GM06990 (cell line): Measurements from ENCODE around the gene CBX5.
A peak's percentile ranks its signal among the peaks of the same experiment; 100 is the strongest.

ENCODE experiments used
- DNase-seq: peaks from one replicate; pipeline ENCODE4 v3.0.0-alpha.2; 2011; ENCODE audit not compliant: insufficient read length; ENCODE audit errors: extremely low read depth
- H3K27me3 ChIP-seq: replicated peaks from 2 replicates; pipeline ENCODE4 v1.6.0; 2011; ENCODE audit warnings: low read length; ENCODE audit not compliant: control insufficient read depth, insufficient read depth
- H3K36me3 ChIP-seq: 2 replicates; pipeline ENCODE4 v1.5.1; 2011; ENCODE audit warnings: low read length; ENCODE audit not compliant: control insufficient read depth, insufficient read depth
- H3K4me3 ChIP-seq: replicated peaks from 2 replicates; pipeline ENCODE4 v1.5.1; 2011; ENCODE audit warnings: low read depth, mild to moderate bottlenecking, control low read depth, low read length
- TF ChIP-seq, protein P1 (sequence below): IDR thresholded peaks from 2 replicates; pipeline ENCODE4 v1.5.1; 2011; ENCODE audit warnings: low read length, control low read depth, mild to moderate bottlenecking, inconsistent platforms; ENCODE audit not compliant: insufficient read depth, poor library complexity, severe bottlenecking

CBX5 gene

DNA sequence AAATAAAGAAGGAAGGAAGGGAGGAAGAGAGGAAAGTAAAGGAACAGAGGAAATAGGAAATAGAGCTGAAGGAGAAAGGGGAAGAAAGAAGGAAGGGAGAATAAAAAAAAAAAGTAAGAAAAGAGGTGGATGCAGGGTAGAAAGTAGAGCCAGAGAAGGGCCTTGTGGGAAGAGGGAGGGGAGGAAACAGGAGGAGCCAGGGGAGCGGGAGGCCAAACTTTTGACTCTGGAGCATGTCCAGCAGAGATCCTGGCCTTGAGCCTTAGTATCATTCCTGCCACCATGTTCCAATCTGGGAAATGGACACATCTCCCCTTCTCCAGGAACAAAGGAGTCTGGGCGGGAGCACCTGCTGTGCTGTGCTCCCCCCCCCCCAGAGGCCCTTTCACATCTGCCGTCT, 80.0 kb downstream of the CBX5 start:
- Histone ChIP-seq H3K36me3 (no peaks in the 10 kb centered on the region), H3K27me3 (no peaks in the 10 kb centered on the region), H3K4me3 (no peak overlapping the region)
- DNase-seq: no peak
- TF ChIP-seq, protein P1, sequence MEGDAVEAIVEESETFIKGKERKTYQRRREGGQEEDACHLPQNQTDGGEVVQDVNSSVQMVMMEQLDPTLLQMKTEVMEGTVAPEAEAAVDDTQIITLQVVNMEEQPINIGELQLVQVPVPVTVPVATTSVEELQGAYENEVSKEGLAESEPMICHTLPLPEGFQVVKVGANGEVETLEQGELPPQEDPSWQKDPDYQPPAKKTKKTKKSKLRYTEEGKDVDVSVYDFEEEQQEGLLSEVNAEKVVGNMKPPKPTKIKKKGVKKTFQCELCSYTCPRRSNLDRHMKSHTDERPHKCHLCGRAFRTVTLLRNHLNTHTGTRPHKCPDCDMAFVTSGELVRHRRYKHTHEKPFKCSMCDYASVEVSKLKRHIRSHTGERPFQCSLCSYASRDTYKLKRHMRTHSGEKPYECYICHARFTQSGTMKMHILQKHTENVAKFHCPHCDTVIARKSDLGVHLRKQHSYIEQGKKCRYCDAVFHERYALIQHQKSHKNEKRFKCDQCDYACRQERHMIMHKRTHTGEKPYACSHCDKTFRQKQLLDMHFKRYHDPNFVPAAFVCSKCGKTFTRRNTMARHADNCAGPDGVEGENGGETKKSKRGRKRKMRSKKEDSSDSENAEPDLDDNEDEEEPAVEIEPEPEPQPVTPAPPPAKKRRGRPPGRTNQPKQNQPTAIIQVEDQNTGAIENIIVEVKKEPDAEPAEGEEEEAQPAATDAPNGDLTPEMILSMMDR: no peak

DNA sequence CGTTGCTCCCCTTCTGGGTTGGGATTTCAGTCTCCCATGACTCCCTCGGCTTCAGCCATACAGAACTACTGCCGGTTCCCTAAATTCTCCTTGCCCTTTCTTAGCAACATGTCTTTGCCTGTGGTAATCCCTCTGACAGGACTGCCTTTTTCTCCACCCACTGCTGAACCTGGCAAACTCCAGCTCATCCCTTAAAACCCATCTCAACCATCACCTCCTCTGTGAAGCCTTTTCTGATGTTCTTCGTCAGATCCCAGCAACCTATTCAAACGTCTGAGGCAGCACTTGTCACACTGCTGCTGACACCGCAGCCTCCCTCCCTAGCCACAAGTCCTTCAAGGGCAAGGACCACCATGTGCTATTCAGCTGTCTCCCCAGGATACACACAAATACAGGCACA, 80.9 kb downstream of the CBX5 start:
- Histone ChIP-seq H3K4me3 (no peak overlapping the region), H3K36me3 (no peaks in the 10 kb centered on the region), H3K27me3 (no peaks in the 10 kb centered on the region)
- DNase-seq: no peak
- TF ChIP-seq, protein P1: no peak

DNA sequence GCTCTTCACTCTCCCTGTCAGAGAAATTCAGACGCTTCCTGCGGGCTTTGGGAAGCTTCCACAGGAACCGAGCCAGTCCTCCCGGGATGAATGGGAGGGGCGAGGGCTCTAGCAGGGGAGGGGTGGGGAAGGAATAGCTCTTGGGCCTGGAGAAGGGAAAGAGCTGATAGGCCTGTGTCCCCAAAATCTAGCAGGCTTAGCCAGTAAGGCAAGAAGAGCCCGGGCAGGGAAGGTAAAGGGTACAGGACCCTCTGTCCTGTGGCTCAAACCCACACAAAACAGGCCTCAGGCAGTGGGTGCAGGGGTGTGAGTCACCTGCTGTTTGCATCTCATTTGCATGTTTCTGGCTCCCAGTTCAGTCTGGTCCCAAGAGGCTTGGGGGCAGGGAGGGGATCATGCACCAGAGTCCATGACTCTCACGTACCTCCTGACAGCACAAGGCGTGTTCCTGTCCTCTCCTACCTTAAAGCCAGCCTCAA, 82.5 kb downstream of the CBX5 start:
- DNase-seq: peak; percentile 41
- TF ChIP-seq, protein P1: no peak
- no peaks in the 10 kb centered on the region for H3K27me3 ChIP-seq

DNA sequence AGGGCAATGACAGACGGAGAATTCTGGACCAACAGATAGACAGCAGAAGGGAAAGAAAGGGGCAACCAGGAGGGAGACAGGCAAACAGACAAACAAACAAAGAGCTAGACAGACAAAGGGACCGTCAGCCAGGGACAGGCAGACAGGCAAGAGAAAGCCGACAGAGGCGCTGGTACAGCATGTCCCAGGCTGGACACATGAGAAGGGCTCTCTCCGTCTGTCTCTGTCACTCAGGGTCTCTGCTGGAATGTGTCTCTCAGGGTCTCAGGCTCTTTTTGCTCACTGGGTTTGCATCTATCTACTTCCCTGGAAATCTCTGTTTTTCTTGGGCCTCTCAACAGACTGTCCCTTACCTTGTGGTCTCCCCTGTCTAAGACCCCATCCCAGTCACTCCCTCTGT, 82.9 kb downstream of the CBX5 start:
- no peak overlapping the region for H3K4me3 ChIP-seq
- no peaks in the 10 kb centered on the region for H3K27me3 ChIP-seq
- no peak for DNase-seq
- H3K36me3 ChIP-seq: no peaks in the 10 kb centered on the region
- TF ChIP-seq, protein P1: no peak

More for the DNA sequence above, 82.5 kb downstream of the CBX5 start:
- Histone ChIP-seq H3K36me3 (no peaks in the 10 kb centered on the region), H3K4me3 (no peak overlapping the region)

DNA sequence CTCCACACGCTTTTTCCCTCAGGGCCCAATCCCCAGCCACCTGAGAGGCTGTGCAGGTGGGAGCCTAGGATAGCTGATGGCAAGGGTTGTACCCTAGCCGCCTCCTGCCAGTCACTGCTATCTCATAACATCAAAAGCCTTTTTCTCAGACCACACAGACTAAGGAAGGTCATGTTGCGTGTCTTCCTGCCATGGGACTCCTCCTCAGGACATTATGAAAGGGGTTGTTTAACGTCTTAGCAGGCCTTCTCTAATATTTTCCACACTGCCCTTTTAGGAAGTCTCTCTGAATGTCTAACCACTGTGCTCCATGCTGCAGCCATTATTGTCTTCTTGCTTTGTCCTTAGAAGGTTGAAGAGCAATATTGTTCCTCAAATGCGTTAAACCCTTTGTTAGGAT, 83.5 kb downstream of the CBX5 start:
- Histone ChIP-seq H3K36me3 (no peaks in the 10 kb centered on the region), H3K4me3 (no peak overlapping the region), H3K27me3 (no peaks in the 10 kb centered on the region)
- TF ChIP-seq, protein P1: no peak
- no peak for DNase-seq

DNA sequence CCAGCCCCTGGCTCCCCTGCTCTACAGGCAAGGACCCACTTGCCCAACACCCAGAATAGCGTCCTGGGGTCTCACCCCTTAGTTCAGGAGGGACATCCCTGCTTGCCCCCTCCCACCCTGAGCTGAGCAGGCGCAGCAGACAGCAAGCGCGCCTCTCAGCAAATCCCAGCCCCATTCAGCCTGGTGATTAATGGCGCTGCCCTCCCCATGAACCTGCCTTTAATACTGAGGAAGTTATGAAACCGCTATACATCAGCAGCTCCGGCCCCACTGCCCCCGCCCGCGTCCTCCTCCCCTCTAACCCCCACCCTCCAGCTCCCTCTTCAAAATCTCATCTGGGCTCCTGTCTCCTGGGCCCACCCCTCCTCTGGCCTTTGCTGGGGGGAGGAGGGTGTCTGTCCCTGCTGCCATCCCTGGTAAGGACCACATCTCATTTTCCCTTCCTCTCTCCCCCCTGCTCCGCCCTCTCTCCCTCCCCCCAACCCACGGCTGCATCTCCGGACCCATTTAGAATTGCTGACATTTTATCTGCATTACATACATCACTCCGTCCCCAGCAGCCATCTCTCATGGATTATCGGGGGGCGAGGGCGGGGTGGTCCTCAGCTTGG, 84.1 kb downstream of the CBX5 start:
- Histone ChIP-seq H3K4me3 (no peak overlapping the region), H3K27me3 (no peaks in the 10 kb centered on the region), H3K36me3 (no peaks in the 10 kb centered on the region)
- peak; percentile 25 for DNase-seq
- TF ChIP-seq, protein P1: no peak
